Trophoblast cell (in vitro differentiated cells and primary cell): ENCODE data around the gene ZNF526.

Experiments used
- DNase-seq, 2 donors: peaks; one replicate each; pipeline ENCODE4 v3.0.0-alpha.2; 2016
- H2AFZ ChIP-seq: 2 replicates; pipeline ENCODE4 v1.6.1; 2013; ENCODE audit warnings: low read length, moderate library complexity, mild to moderate bottlenecking; ENCODE audit not compliant: insufficient read depth, poor library complexity
- H2AK5ac ChIP-seq: 2 replicates; pipeline ENCODE4 v1.6.1; 2013; ENCODE audit warnings: mild to moderate bottlenecking, low read length
- H2BK120ac ChIP-seq: 2 replicates; pipeline ENCODE4 v1.6.1; 2013; ENCODE audit warnings: low read length, mild to moderate bottlenecking, moderate library complexity; ENCODE audit not compliant: insufficient read depth, poor library complexity
- H2BK12ac ChIP-seq: 2 replicates; pipeline ENCODE4 v1.6.1; 2013; ENCODE audit warnings: mild to moderate bottlenecking, low read length, moderate library complexity
- H2BK5ac ChIP-seq: 2 replicates; pipeline ENCODE4 v1.6.1; 2013; ENCODE audit warnings: low read length, low read depth, moderate library complexity, mild to moderate bottlenecking; ENCODE audit not compliant: poor library complexity
- H3K14ac ChIP-seq: 2 replicates; pipeline ENCODE4 v1.6.1; 2013; ENCODE audit warnings: mild to moderate bottlenecking, low read length
- H3K18ac ChIP-seq: 2 replicates; pipeline ENCODE4 v1.6.1; 2013; ENCODE audit warnings: mild to moderate bottlenecking, low read length
- H3K23ac ChIP-seq: 2 replicates; pipeline ENCODE4 v1.6.1; 2013; ENCODE audit warnings: low read length
- H3K27ac ChIP-seq: 2 replicates; pipeline ENCODE4 v1.5.1; 2013; ENCODE audit warnings: low read depth, mild to moderate bottlenecking, inconsistent platforms, low read length, moderate library complexity
- H3K27me3 ChIP-seq: 2 replicates; pipeline ENCODE4 v1.6.1; 2013; ENCODE audit warnings: inconsistent platforms, mild to moderate bottlenecking, low read length, moderate library complexity; ENCODE audit not compliant: insufficient read depth
- H3K36me3 ChIP-seq, 2 experiments: 1 replicate in 1 of 2; 2 replicates in 1 of 2; pipeline ENCODE4 v1.6.1; 2013; ENCODE audit warnings: low read length in 2 of 2, mild to moderate bottlenecking in 2 of 2, moderate library complexity in 1 of 2; ENCODE audit not compliant: insufficient read depth in 2 of 2, control insufficient read depth in 1 of 2
- H3K4ac ChIP-seq: 2 replicates; pipeline ENCODE4 v1.6.1; 2013; ENCODE audit warnings: low read depth, mild to moderate bottlenecking, low read length, moderate library complexity
- H3K4me1 ChIP-seq, 2 experiments: 1 replicate in 1 of 2; 2 replicates in 1 of 2; pipeline ENCODE4 v1.6.1; 2013; ENCODE audit warnings: low read length in 2 of 2, mild to moderate bottlenecking in 2 of 2, moderate library complexity in 1 of 2; ENCODE audit not compliant: insufficient read depth in 2 of 2, control insufficient read depth in 1 of 2
- H3K4me2 ChIP-seq: 2 replicates; pipeline ENCODE4 v1.6.1; 2013; ENCODE audit warnings: inconsistent platforms, mild to moderate bottlenecking, low read length, moderate library complexity
- H3K4me3 ChIP-seq: 2 replicates; pipeline ENCODE4 v1.5.1; 2013; ENCODE audit warnings: mild to moderate bottlenecking, low read depth, low read length, inconsistent platforms
- H3K79me1 ChIP-seq: one replicate; pipeline ENCODE4 v1.6.1; 2013; ENCODE audit warnings: low read length
- H3K79me2 ChIP-seq: 2 replicates; pipeline ENCODE4 v1.6.1; 2013; ENCODE audit warnings: low read length, mild to moderate bottlenecking; ENCODE audit not compliant: control insufficient read depth, insufficient read depth, poor library complexity
- H3K9ac ChIP-seq: 2 replicates; pipeline ENCODE4 v1.6.1; 2013; ENCODE audit warnings: mild to moderate bottlenecking, low read length
- H3K9me3 ChIP-seq: 2 replicates; pipeline ENCODE4 v1.6.1; 2013; ENCODE audit warnings: low read depth, mild to moderate bottlenecking, control low read depth, inconsistent platforms, low read length; ENCODE audit not compliant: insufficient read depth
- H4K12ac ChIP-seq: 2 replicates; pipeline ENCODE4 v1.6.1; 2013; ENCODE audit warnings: low read depth, mild to moderate bottlenecking, low read length, moderate library complexity
- H4K8ac ChIP-seq: 2 replicates; pipeline ENCODE4 v1.6.1; 2013; ENCODE audit warnings: low read depth, mild to moderate bottlenecking, low read length, moderate library complexity
- H4K91ac ChIP-seq: one replicate; pipeline ENCODE4 v1.6.1; 2013; ENCODE audit warnings: low read depth, mild to moderate bottlenecking, low read length, moderate library complexity
- WGBS: extraction: QIAGEN DNeasy Blood & Tissue Kit; methylation state at CpG from one replicate; pipeline ENCODE4 v1.1.7; 2013; ENCODE audit warnings: missing lambda C conversion rate; ENCODE audit not compliant: insufficient read length, insufficient coverage; ENCODE audit errors: extremely low coverage; 5-methylcytosine and 5-hydroxymethylcytosine counted together

ZNF526 gene

DNA sequence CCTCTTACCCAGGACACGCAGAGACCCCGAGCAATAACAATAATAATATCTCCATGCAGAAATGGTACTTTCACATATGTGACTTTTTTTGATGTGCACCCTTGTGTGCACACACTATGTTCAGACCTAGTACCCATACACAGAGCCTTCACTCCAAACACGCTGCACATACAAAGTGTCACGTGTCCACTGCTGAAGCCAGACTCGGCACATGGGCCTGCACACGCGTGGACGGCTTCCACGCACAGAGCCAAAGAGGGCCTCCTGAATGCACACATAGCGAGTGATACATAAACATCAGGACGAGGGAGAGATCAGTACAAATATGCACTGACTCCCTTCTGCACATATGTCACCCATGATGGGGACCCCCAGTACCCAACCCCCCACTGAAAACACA, 45.9 kb upstream of the ZNF526 start:
- no peak overlapping the region for H2BK120ac ChIP-seq
- no peak overlapping the region for H2AFZ ChIP-seq
- no peak overlapping the region for H2BK5ac ChIP-seq
- no peak overlapping the region for H3K4me2 ChIP-seq
- H2AK5ac ChIP-seq = no peak overlapping the region
- H3K36me3 ChIP-seq = no peaks in the 10 kb centered on the region
- no peak overlapping the region for H3K27ac ChIP-seq
- H3K4ac ChIP-seq = no peak overlapping the region
- peaks cover 2% of the 10 kb centered on the region for H3K9me3 ChIP-seq
- H3K79me1 ChIP-seq = no peaks in the 10 kb centered on the region
- H2BK12ac ChIP-seq = no peak overlapping the region
- H4K12ac ChIP-seq = no peak overlapping the region
- H4K91ac ChIP-seq = no peak overlapping the region
- no CpG with 5 or more reads among the region's 11 CpGs for WGBS
- no peak overlapping the region for H3K9ac ChIP-seq
- H3K4me3 ChIP-seq = no peak overlapping the region
- H3K18ac ChIP-seq = no peak overlapping the region
- no peak overlapping the region for H4K8ac ChIP-seq
- no peaks in the 10 kb centered on the region for H3K4me1 ChIP-seq
- peaks cover 40% of the 10 kb centered on the region for H3K27me3 ChIP-seq
- no peak for DNase-seq
- H3K79me2 ChIP-seq = no peaks in the 10 kb centered on the region
- H3K14ac ChIP-seq = no peak overlapping the region
- H3K23ac ChIP-seq = no peak overlapping the region

DNA sequence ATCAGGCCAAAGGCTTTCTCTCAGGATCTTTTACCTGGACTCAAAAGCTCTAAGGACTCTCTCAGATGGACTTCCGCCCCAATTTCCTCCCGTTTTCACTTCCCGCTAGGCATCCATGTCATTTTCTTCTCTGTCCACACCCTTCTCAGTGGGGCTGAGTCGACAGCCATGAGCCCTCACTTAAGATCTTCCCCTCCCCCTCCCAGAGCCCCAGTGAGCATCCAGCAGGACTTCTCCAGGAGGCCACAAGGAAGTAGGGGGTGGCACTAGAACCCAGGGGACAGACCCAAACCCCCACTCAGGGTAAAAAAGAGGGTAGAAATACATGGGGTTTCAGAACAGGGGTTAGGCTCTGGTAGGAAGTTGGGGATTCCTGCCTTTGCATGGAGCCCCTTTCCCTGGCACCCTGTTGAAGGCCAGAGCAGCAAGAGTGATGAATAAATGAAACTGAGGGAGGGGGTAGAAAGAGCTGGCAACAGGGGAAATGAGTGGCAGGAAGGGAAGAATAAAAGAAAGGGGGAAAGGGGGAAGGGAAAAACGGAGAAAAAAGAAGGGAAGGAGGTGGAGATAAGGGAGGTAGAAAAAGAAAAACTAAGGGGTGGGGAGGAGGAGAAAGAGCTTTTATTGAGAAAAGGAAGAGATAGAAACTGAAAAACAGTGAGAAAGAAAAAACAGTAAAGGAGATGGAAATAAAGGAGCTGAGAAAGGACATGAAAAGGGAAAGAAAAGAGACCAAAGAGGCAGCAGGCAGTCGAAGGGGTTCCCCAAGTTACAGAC, 45.0 kb upstream of the ZNF526 start:
- H2BK12ac ChIP-seq = no peak overlapping the region
- WGBS = 80% methylated on average over 1 of the region's 6 CpGs

DNA sequence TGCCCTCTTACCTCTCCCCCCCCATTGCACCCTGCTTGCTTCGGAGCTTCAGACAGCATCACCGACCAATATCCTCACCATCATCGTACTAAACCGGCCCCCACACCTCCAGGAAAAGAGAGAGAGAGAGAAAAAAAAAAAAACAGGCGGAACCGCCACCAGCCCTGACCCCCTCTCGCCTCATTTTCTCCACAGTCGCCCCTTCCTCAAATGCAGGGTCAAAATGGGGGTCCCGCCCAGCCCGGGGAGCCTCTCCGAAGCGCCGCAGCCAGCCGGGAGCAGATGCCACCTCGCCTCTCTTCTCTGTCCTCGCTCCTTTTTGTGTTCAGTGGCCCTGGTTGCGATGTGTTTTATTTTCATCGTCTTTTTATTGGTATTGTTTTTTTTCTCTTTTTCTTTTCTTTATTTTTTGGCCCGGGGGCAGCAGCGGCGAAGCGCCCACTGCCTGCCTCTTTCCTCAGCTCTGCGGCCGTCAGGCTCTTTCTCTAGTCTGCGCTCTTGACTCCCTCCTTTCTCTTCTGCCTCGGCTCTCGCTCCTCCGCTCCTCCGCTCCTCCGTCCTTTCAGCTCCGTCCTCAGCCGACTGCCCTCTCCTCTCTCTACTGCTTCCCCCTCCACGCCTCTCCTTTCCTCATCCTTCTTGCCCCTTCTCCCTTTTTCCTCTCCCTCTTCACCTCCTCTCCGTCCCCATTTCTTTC, 44.0 kb upstream of the ZNF526 start:
- H2BK5ac ChIP-seq = no peak overlapping the region
- H3K4me3 ChIP-seq = no peak overlapping the region
- no peak overlapping the region for H4K8ac ChIP-seq
- H2AK5ac ChIP-seq = no peak overlapping the region
- no peak overlapping the region for H3K14ac ChIP-seq
- H3K9me3 ChIP-seq = peaks cover 2% of the 10 kb centered on the region
- H2AFZ ChIP-seq = no peak overlapping the region
- H2BK12ac ChIP-seq = no peak overlapping the region
- no peak overlapping the region for H3K9ac ChIP-seq
- WGBS = no CpG with 5 or more reads among the region's 34 CpGs
- H3K4me2 ChIP-seq = peak overlapping the region; percentile 56
- no peaks in the 10 kb centered on the region for H3K79me1 ChIP-seq
- H3K23ac ChIP-seq = no peak overlapping the region
- H3K4ac ChIP-seq = no peak overlapping the region
- no peak overlapping the region for H3K27ac ChIP-seq
- H3K79me2 ChIP-seq = no peaks in the 10 kb centered on the region
- no peak overlapping the region for H4K12ac ChIP-seq
- H2BK120ac ChIP-seq = no peak overlapping the region
- H4K91ac ChIP-seq = no peak overlapping the region
- H3K4me1 ChIP-seq = no peaks in the 10 kb centered on the region
- DNase-seq = no peak
- peaks cover 44% of the 10 kb centered on the region for H3K27me3 ChIP-seq
- H3K36me3 ChIP-seq = no peaks in the 10 kb centered on the region
- no peak overlapping the region for H3K18ac ChIP-seq

More for the DNA sequence above, 45.0 kb upstream of the ZNF526 start:
- H3K18ac ChIP-seq = no peak overlapping the region
- no peak overlapping the region for H3K14ac ChIP-seq
- no peak overlapping the region for H4K8ac ChIP-seq
- H3K27me3 ChIP-seq = peaks cover 44% of the 10 kb centered on the region
- H2BK120ac ChIP-seq = no peak overlapping the region
- H4K91ac ChIP-seq = no peak overlapping the region
- DNase-seq = no peak
- no peak overlapping the region for H3K27ac ChIP-seq
- H3K4me3 ChIP-seq = no peak overlapping the region
- no peak overlapping the region for H2AK5ac ChIP-seq
- H2BK5ac ChIP-seq = no peak overlapping the region
- peaks cover 2% of the 10 kb centered on the region for H3K9me3 ChIP-seq
- no peak overlapping the region for H3K23ac ChIP-seq
- no peak overlapping the region for H3K9ac ChIP-seq
- H3K4me2 ChIP-seq = no peak overlapping the region
- no peak overlapping the region for H3K4ac ChIP-seq
- no peaks in the 10 kb centered on the region for H3K79me2 ChIP-seq
- no peaks in the 10 kb centered on the region for H3K79me1 ChIP-seq
- H3K4me1 ChIP-seq = no peaks in the 10 kb centered on the region
- H4K12ac ChIP-seq = no peak overlapping the region
- no peak overlapping the region for H2AFZ ChIP-seq
- no peaks in the 10 kb centered on the region for H3K36me3 ChIP-seq

DNA sequence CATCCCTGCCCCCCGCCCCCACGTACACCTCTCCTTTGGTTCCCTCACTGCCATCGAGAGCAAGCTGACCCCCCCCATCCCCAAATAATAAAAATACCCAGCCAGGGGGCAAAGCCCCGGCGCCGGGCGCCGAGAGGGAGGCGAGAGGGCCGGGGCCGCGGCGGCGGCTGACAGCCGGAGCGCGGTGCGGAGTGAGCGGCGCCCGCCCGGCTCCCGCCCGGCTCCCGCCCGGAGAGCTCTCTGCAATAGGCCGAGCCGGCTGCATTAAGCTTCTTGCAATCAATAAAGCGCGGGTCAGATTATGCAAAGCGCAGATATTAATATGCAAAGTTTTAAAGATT, 43.5 kb upstream of the ZNF526 start:
- peak overlapping the region; percentile 56 for H3K4me2 ChIP-seq
- H3K27ac ChIP-seq = no peak overlapping the region
- no peak overlapping the region for H4K91ac ChIP-seq
- H3K14ac ChIP-seq = no peak overlapping the region
- WGBS = no CpG with 5 or more reads among the region's 31 CpGs
- H2BK5ac ChIP-seq = no peak overlapping the region
- H4K12ac ChIP-seq = no peak overlapping the region
- no peak for DNase-seq
- H3K79me2 ChIP-seq = no peaks in the 10 kb centered on the region
- no peak overlapping the region for H3K4me3 ChIP-seq
- no peak overlapping the region for H2AK5ac ChIP-seq
- H3K27me3 ChIP-seq = peaks cover 44% of the 10 kb centered on the region
- H3K9ac ChIP-seq = no peak overlapping the region
- no peak overlapping the region for H3K18ac ChIP-seq
- no peak overlapping the region for H3K4ac ChIP-seq
- no peaks in the 10 kb centered on the region for H3K36me3 ChIP-seq
- H2AFZ ChIP-seq = no peak overlapping the region
- no peak overlapping the region for H3K23ac ChIP-seq
- H2BK120ac ChIP-seq = no peak overlapping the region
- H3K9me3 ChIP-seq = peaks cover 2% of the 10 kb centered on the region
- no peaks in the 10 kb centered on the region for H3K79me1 ChIP-seq
- no peak overlapping the region for H2BK12ac ChIP-seq
- no peaks in the 10 kb centered on the region for H3K4me1 ChIP-seq
- no peak overlapping the region for H4K8ac ChIP-seq
